ENCODE data around the gene CENPP.

The CENPP gene

GRCh38 chr9:92603990-92604389 is 278.2 kb downstream of the CENPP start:
- Histone ChIP-seq H3K36me3 (ENCODE audit: control insufficient read depth, insufficient read depth, low read length) (no peaks in the 10 kb centered on the region), H3K27me3 (ENCODE audit: control insufficient read depth, insufficient read depth, low read length) (no peaks in the 10 kb centered on the region), H2AFZ (no peak overlapping the region), H3K4me3 (ENCODE audit: low read depth, low read length) (no peak overlapping the region), H3K9ac (no peak overlapping the region), H3K79me2 (no peaks in the 10 kb centered on the region), H3K9me3 (ENCODE audit: control insufficient read depth, low read length) (no peaks in the 10 kb centered on the region), H3K27ac (no peak overlapping the region), H3K4me2 (ENCODE audit: low read length) (no peak overlapping the region), H3K4me1 (peaks cover 4% of the 10 kb centered on the region)
- TF ChIP-seq CTCF (IDR thresholded peaks at IDR 0.05): no peak

GRCh38 chr9:92605224-92605623 is 279.5 kb downstream of the CENPP start:
- H3K4me2 ChIP-seq (ENCODE audit: low read length): no peak overlapping the region
- H3K4me3 ChIP-seq (ENCODE audit: low read depth, low read length): no peak overlapping the region
- no peaks in the 10 kb centered on the region for H3K27me3 ChIP-seq (ENCODE audit: control insufficient read depth, insufficient read depth, low read length)
- no peak overlapping the region for H3K9ac ChIP-seq
- H2AFZ ChIP-seq: no peak overlapping the region
- H3K9me3 ChIP-seq (ENCODE audit: control insufficient read depth, low read length): no peaks in the 10 kb centered on the region
- peaks cover 6% of the 10 kb centered on the region for H3K4me1 ChIP-seq
- H3K36me3 ChIP-seq (ENCODE audit: control insufficient read depth, insufficient read depth, low read length): no peaks in the 10 kb centered on the region
- H3K27ac ChIP-seq: no peak overlapping the region
- TF ChIP-seq CTCF (IDR thresholded peaks at IDR 0.05): no peak
- H3K79me2 ChIP-seq: no peaks in the 10 kb centered on the region

GRCh38 chr9:92607088-92607487 is 281.3 kb downstream of the CENPP start:
- Histone ChIP-seq H2AFZ (no peak overlapping the region), H3K27me3 (ENCODE audit: control insufficient read depth, insufficient read depth, low read length) (no peaks in the 10 kb centered on the region), H3K9ac (no peak overlapping the region), H3K4me3 (ENCODE audit: low read depth, low read length) (no peak overlapping the region), H3K79me2 (no peaks in the 10 kb centered on the region), H3K9me3 (ENCODE audit: control insufficient read depth, low read length) (no peaks in the 10 kb centered on the region), H3K27ac (no peak overlapping the region), H3K4me2 (ENCODE audit: low read length) (no peak overlapping the region), H3K36me3 (ENCODE audit: control insufficient read depth, insufficient read depth, low read length) (no peaks in the 10 kb centered on the region), H3K4me1 (peaks cover 6% of the 10 kb centered on the region)
- TF ChIP-seq CTCF (IDR thresholded peaks at IDR 0.05): no peak

GRCh38 chr9:92607773-92608172 is 282.0 kb downstream of the CENPP start:
- H3K27me3 ChIP-seq (ENCODE audit: control insufficient read depth, insufficient read depth, low read length): no peaks in the 10 kb centered on the region
- H3K36me3 ChIP-seq (ENCODE audit: control insufficient read depth, insufficient read depth, low read length): no peaks in the 10 kb centered on the region
- H3K4me3 ChIP-seq (ENCODE audit: low read depth, low read length): no peak overlapping the region
- no peak overlapping the region for H3K4me2 ChIP-seq (ENCODE audit: low read length)
- peaks cover 6% of the 10 kb centered on the region for H3K4me1 ChIP-seq
- H3K9ac ChIP-seq: no peak overlapping the region
- H3K79me2 ChIP-seq: no peaks in the 10 kb centered on the region
- TF ChIP-seq CTCF (IDR thresholded peaks at IDR 0.05): no peak
- H3K9me3 ChIP-seq (ENCODE audit: control insufficient read depth, low read length): no peaks in the 10 kb centered on the region
- no peak overlapping the region for H2AFZ ChIP-seq
- no peak overlapping the region for H3K27ac ChIP-seq

- peak overlapping the region; percentile 38 for H2AFZ ChIP-seq
- H3K9me3 ChIP-seq (ENCODE audit: control insufficient read depth, low read length): no peaks in the 10 kb centered on the region
- no peaks in the 10 kb centered on the region for H3K36me3 ChIP-seq (ENCODE audit: control insufficient read depth, insufficient read depth, low read length)
- no peaks in the 10 kb centered on the region for H3K79me2 ChIP-seq
- H3K27me3 ChIP-seq (ENCODE audit: control insufficient read depth, insufficient read depth, low read length): no peaks in the 10 kb centered on the region
- no peak overlapping the region for H3K9ac ChIP-seq
- H3K27ac ChIP-seq: peak overlapping the region; percentile 15
- TF ChIP-seq CTCF (IDR thresholded peaks at IDR 0.05): no peak
- no peak overlapping the region for H3K4me3 ChIP-seq (ENCODE audit: low read depth, low read length)
- peaks cover 6% of the 10 kb centered on the region for H3K4me1 ChIP-seq
- no peak overlapping the region for H3K4me2 ChIP-seq (ENCODE audit: low read length)
Observed at GRCh38 chr9:92608241-92608908, 282.6 kb downstream of the CENPP start.
